ENCODE results near the gene PHF1.
"Not testable (repeated sequence)": the region's sequence is repeated elsewhere in the genome, so short reads cannot be mapped to it uniquely, and the experiment has no call there.

PHF1 gene

GRCh38 chr6:33391922-33392594 lies 18.8 kb upstream of the PHF1 start:
- peak; percentile 28 for DNase-seq (ENCODE audit: low spot score)

GRCh38 chr6:33392595-33392948 lies 18.2 kb upstream of the PHF1 start:
- no peak for DNase-seq (ENCODE audit: low spot score)

GRCh38 chr6:33392979-33393378 lies 17.8 kb upstream of the PHF1 start:
- DNase-seq (ENCODE audit: low spot score) = no peak

- DNase-seq (ENCODE audit: low spot score) = no peak
Measured at GRCh38 chr6:33397541-33397940, 13.3 kb upstream of the PHF1 start.

DNA sequence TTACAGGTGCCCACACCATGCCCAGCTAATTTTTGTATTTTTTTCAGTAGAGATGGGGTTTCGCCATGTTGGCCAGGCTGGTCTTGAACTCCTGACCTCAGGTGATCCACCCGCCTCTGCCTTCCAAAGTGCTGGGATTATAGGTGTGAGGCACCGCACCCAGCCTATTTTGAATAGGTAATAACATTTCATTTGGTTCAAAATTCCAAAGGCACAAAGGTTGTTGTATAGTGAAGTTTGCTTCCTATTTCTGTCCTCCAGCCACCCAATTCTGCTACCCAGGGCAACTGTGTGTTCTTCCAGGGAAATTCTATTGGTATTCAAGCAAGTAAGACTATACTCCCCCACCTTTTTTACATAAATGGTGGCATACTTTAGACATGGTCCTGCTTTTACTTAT lies 12.2 kb upstream of the PHF1 start:
- DNase-seq (ENCODE audit: low spot score) = not testable (repeated sequence)

DNA sequence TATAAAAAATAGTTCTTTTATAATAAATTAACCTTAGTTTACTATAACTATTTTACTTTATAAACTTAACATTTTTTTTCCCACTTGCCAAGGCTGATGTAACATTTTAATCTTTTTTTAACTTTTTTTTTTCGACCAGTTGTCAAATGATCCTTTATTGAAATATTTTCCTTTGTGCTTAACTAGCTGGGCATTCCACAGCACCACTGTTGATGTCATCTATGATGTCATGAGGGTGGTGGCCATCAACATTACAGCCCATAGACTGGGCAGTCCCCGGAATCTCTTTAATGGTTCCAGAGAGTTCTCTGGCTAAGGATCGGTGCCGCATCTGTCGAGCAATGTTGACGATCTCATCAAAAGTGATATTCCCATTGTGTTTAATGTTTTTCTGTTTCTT lies 10.9 kb upstream of the PHF1 start:
- not testable (repeated sequence) for DNase-seq (ENCODE audit: low spot score)

GRCh38 chr6:33404884-33405283 lies 5.9 kb upstream of the PHF1 start:
- DNase-seq (ENCODE audit: low spot score) = no peak

DNA sequence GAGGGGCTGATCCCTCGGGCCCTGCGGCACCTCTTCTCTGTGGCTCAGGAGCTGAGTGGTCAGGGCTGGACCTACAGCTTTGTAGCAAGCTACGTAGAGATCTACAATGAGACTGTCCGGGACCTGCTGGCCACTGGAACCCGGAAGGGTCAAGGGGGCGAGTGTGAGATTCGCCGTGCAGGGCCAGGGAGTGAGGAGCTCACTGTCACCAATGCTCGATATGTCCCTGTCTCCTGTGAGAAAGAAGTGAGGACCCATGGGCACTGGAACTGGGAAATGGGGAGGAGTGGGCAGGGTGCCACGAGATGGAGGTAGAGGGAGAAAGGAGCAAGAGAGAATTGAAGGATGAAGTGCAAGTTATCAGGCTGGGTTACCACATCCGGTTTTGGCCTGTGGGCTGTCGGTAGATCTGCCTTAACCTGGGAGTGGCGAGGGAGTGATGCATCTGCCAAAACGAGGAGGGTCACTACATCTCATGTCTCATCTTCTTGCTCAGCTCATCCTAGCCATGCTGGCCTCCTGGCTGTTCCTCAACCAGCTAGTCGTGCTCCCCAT lies 5.4 kb upstream of the PHF1 start:
- no peak for DNase-seq (ENCODE audit: low spot score)

DNA sequence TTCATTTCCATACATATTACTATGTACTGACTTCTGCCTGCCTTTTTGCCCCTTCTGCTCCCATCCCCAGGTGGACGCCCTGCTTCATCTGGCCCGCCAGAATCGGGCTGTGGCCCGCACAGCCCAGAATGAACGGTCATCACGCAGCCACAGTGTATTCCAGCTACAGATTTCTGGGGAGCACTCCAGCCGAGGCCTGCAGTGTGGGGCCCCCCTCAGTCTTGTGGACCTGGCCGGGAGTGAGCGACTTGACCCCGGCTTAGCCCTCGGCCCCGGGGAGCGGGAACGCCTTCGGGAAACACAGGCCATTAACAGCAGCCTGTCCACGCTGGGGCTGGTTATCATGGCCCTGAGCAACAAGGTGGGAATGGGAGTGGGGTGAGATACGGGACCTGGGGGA lies 4.7 kb upstream of the PHF1 start:
- no peak for DNase-seq (ENCODE audit: low spot score)

- no peak for DNase-seq (ENCODE audit: low spot score)
Measured at GRCh38 chr6:33407132-33407718, 3.6 kb upstream of the PHF1 start.

DNA sequence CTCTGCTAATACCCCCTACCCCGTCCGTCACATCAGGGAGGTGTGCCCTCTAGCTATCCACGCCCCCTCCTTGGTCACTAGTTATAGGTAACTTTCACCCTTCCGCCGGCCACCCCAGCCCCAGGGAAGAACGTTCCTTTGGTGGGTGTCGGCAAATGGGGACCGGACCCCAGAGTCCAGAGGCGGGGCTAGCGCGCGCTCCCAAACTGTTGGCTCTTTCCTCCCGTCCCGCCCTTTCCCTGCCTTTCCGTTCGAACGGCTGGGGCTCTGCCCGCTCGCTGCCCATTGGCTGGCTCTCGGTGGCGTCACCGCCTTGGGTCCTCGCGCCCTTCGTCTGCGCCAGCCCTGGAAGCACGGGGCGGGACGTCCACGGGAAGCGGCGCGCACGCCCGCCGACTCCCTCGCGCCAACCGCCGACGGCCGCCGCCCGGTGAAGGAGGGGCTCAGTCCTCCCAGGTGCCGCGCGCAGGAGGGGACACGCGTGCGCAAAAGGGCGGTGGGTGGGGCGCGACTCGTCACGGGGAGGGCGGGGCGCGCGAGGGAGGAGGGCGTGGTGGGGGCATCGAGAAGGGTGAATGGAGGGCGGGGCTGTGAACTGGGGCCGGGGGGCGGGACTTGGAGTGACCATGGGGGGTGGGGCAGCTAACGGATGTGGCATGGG lies 634 bp upstream of the PHF1 start:
- peak; percentile 99 for DNase-seq (ENCODE audit: low spot score)

DNA sequence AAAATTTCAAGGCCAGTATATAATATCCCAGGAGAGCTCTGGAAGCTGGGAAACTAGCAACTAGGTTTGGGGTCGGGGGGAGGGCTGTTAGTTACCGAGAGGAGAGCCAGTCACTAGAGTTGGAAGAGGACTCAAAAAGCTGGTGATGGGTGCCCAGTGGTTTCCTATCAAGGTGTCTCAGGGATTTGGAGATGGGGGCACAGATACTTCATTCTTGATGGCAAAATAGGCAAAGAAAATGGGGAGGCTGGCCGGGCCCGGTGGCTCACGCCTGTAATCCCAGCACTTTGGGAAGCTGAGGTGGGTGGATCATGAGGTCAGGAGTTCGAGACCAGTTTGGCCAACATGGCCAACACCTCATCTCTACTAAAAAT lies 805 bp downstream of the PHF1 start:
- no peak for DNase-seq (ENCODE audit: low spot score)

GRCh38 chr6:33412140-33413009 lies 1.6 kb downstream of the PHF1 start:
- DNase-seq (ENCODE audit: low spot score) = no peak

DNA sequence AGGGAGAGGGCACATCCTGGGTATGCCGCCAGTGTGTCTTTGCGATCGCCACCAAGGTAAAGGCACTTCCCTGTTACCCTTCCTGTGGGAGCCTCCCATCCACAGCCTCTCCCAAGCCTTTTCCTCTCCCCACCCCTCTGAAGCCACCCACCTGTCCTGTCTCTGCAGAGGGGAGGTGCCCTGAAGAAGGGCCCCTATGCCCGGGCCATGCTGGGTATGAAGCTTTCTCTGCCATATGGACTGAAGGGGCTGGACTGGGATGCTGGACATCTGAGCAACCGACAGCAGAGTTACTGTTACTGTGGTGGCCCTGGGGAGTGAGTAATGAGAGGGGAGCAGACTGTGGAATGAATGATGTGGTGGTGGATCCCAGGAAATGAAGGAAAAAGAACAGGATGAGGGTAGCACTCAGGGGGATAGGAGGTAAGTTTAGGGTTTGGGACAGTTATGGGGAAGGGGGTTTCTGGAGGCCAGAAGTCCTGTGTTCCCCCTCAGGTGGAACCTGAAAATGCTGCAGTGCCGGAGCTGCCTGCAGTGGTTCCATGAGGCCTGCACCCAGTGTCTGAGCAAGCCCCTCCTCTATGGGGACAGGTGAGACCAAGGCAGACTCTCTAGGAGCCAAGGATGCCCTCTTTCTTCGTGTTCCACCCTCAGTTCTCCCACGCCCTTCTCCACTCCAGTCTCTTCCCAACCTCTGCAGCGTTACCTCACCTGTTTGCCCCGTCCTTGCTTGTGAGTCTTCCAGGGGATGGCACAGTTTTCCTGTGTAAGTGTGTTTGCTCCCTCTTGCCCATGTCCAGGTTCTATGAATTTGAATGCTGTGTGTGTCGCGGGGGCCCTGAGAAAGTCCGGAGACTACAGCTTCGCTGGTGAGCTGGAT lies 2.7 kb downstream of the PHF1 start:
- no peak for DNase-seq (ENCODE audit: low spot score)

GRCh38 chr6:33414592-33415271 lies 3.9 kb downstream of the PHF1 start:
- peak; percentile 65 for DNase-seq (ENCODE audit: low spot score)

DNA sequence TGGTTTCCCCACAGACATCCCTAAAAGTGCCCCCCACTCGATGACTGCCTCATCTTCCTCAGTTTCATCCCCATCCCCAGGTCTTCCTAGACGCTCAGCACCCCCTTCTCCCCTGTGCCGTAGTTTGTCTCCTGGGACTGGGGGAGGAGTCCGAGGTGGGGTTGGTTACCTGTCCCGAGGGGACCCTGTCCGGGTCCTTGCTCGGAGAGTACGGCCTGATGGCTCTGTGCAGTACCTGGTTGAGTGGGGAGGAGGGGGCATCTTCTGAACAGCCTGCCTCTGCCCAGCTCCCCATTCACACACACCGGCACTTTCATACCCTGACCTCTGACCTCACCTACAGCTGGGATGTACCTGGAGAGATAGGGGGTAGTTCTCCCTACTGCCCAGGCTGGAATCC lies 5.0 kb downstream of the PHF1 start:
- DNase-seq (ENCODE audit: low spot score) = no peak

DNA sequence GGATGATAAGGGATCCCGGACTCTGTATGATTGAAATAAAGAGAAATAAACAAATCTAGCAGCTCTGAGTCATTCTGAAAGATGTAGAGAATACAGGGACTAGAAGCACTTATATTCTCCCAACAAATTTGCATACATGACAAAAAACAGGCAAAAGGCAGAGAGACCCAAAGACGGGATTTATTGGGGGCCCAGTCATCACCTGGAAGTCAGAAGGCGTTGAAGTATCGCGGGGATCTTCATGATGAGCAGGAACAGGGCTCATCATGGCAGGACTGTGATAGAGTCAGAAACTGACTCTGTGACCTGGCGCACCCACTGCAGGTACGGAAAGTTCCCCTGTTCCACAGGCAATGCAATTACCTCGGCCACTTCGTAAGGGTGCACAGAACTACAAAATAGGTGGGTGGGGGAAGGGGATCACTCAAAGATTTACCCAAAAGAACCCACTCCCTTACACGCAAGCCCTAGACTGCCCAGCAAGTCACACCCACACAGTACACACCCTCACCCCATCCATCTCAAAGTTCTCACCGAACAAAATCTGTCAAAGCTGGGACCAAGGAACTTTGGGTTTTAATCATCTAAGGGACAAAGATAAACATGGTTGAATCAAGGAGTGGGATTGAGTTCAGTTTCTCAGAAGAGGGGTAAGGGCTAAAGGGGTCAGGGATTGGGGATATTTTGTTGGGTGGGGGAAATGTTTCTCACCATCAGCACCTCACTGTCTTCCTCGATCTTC lies 5.7 kb downstream of the PHF1 start:
- DNase-seq (ENCODE audit: low spot score) = no peak

- DNase-seq (ENCODE audit: low spot score) = no peak
Measured at GRCh38 chr6:33417128-33417902, 6.5 kb downstream of the PHF1 start.
